ENCODE data around the gene RGMA. TPM values are rescaled to one million over a fixed set of nuclear protein-coding genes. Genes with fewer than 3 reads are reported as not detected.

RGMA gene
- polyA plus RNA-seq, 1 experiment = 0.17 TPM

GRCh38 chr15:93056836-93057235 is 32.2 kb downstream of the RGMA start:
- ChIA-PET CTCF (interaction anchor here (1.1 kb wide), 1 partner anchor 32 kb away, joined by 5 read pairs; the partner anchor contains the start of gene RGMA), POLR2A (no interaction called here)
- Histone ChIP-seq H3K27me3 (ENCODE audit: control insufficient read depth, insufficient read depth, low read length) (peaks cover 2% of the 10 kb centered on the region), H3K27ac (ENCODE audit: low read depth, low read length) (no peak overlapping the region), H3K9me3 (ENCODE audit: control insufficient read depth, insufficient read depth, low read length) (no peaks in the 10 kb centered on the region; the same call in 1 of the 2 replicates), H3K4me3 (ENCODE audit: low read depth, low read length) (no peak overlapping the region)
- no peak for DNase-seq (ENCODE audit: low read depth, low spot score)
- no peak for TF ChIP-seq CTCF (IDR thresholded peaks at IDR 0.05; ENCODE audit: low read depth, low read length)

GRCh38 chr15:93055211-93055610 is 33.8 kb downstream of the RGMA start:
- ChIA-PET CTCF (interaction anchor here (1.1 kb wide), 1 partner anchor 258 kb away, joined by 3 read pairs; no protein-coding TSS in a partner anchor), POLR2A (no interaction called here)
- Histone ChIP-seq H3K27ac (ENCODE audit: low read depth, low read length) (no peak overlapping the region), H3K9me3 (ENCODE audit: control insufficient read depth, insufficient read depth, low read length) (no peaks in the 10 kb centered on the region; the same call in 1 of the 2 replicates), H3K27me3 (ENCODE audit: control insufficient read depth, insufficient read depth, low read length) (peaks cover 2% of the 10 kb centered on the region), H3K4me3 (ENCODE audit: low read depth, low read length) (no peak overlapping the region)
- DNase-seq (ENCODE audit: low read depth, low spot score) = no peak
- no peak for TF ChIP-seq CTCF (IDR thresholded peaks at IDR 0.05; ENCODE audit: low read depth, low read length)

GRCh38 chr15:93052090-93052879 is 36.7 kb downstream of the RGMA start:
- CTCF ChIA-PET = no interaction called here
- no peak for DNase-seq (ENCODE audit: low read depth, low spot score)
- POLR2A ChIA-PET = no interaction called here
- no peak overlapping the region for H3K4me3 ChIP-seq (ENCODE audit: low read depth, low read length)
- no peak overlapping the region for H3K27ac ChIP-seq (ENCODE audit: low read depth, low read length)
- peaks cover 5% of the 10 kb centered on the region for H3K27me3 ChIP-seq (ENCODE audit: control insufficient read depth, insufficient read depth, low read length)
- H3K9me3 ChIP-seq (ENCODE audit: control insufficient read depth, insufficient read depth, low read length) = no peaks in the 10 kb centered on the region; the same call in 1 of the 2 replicates
- TF ChIP-seq CTCF (IDR thresholded peaks at IDR 0.05; ENCODE audit: low read depth, low read length) = no peak

DNA sequence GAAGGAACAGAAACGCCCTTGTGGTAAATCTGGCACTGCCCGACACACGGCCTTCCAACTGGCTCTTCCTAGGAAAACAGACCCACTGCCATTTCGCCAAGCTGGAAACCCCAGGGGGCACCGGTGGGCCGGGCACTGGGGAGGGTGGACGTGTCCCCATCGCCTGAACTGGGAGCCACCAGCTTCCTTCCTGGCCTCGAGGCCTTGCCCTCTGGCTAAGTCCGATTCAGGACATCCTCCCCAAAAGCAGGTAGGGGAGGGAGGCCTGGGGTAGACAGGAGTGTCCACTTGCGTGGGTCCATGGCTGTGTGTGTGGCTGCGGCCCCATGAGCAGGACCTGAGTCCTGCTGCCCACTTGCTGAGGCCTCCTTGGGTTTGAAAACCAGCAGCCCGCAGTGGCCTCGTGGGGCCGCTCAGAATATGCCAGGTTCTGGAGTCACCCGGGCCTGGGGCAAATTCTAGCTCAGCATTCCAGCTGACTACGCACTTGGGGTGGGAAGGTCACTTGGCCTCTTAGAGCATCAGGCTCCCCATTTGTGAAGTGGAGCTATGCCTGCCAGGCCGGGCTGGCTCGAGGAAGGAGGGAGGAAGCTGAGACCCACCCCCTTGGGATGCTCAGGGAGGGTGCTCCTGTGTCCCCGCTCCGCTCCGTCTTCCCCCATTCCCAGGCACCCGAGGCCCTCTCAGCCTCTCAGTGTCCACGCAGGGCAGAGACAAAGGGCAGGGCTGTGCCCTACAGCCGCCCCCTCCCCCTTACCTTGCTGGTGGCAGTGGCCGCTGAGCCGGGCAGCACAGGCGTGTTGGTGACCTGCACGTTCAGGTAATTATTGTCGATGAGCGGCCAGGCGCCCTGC is 37.5 kb downstream of the RGMA start:
- no peak for DNase-seq (ENCODE audit: low read depth, low spot score)
- ChIA-PET POLR2A (no interaction called here), CTCF (interaction anchor here (0.6 kb wide), 1 partner anchor 21 kb away, joined by 3 read pairs; no protein-coding TSS in a partner anchor)
- Histone ChIP-seq H3K9me3 (ENCODE audit: control insufficient read depth, insufficient read depth, low read length) (no peaks in the 10 kb centered on the region; the same call in 1 of the 2 replicates), H3K27me3 (ENCODE audit: control insufficient read depth, insufficient read depth, low read length) (peaks cover 5% of the 10 kb centered on the region), H3K4me3 (ENCODE audit: low read depth, low read length) (no peak overlapping the region), H3K27ac (ENCODE audit: low read depth, low read length) (no peak overlapping the region)
- TF ChIP-seq CTCF (IDR thresholded peaks at IDR 0.05; ENCODE audit: low read depth, low read length) = no peak

Data from AG04450 (cell line).